ENCODE measurements around the gene PRDM5.

Gene PRDM5

DNA sequence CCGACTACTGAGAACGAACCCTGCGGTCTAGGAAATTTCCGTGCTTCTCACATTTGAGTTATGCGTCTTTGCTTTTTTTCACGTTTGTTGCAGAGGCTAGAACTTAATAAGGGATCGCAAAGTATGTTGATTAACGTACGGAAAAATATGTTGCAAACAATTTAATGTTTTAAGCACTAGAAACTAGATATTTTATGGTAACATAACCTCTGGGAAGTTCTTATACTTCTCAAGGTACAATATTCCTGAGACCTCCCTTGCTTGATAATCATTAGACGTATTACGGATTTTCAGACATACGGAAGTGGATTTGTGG, 639 bp upstream of the PRDM5 start:
- CTCF ChIA-PET = no interaction called here

GRCh38 chr4:120921456-120922380, 808 bp downstream of the PRDM5 start:
- WGBS (ENCODE audit: insufficient coverage) = 5% methylated on average over 29 of the region's 51 CpGs
- POLR2A ChIA-PET = no interaction called here
- H3K9me3 ChIP-seq (ENCODE audit: control extremely low read depth in 1 of 5, control insufficient read depth in 4 of 5, insufficient read depth in 2 of 5, low read depth in 1 of 5, low read length in 4 of 5) = peaks cover 0 to 3% (median 0%) of the 10 kb centered on the region in 5 experiments
- CTCF ChIA-PET = no interaction called here
- H3K27me3 ChIP-seq (replicated peaks in 2 of 5; ENCODE audit: control insufficient read depth in 4 of 5, insufficient read depth in 5 of 5, low read length in 4 of 5) = peaks cover 0 to 44% (median 6%) of the 10 kb centered on the region in 5 experiments
- H3K4me3 ChIP-seq (ENCODE audit: control insufficient read depth in 1 of 7, extremely low read depth in 1 of 7, insufficient read depth in 4 of 7, low read depth in 2 of 7, low read length in 6 of 7) = peak overlapping the region; percentile 34 to 88 (median 69)
- H3K4me1 ChIP-seq (ENCODE audit: control extremely low read depth in 1 of 4, control insufficient read depth in 4 of 4, insufficient read depth in 4 of 4, low read length in 3 of 4) = peaks cover 2 to 21% (median 15%) of the 10 kb centered on the region in 4 experiments
- peak in 2 of 3 donors; percentile 27 to 43 for DNase-seq
- no peaks in the 10 kb centered on the region for H3K36me3 ChIP-seq (ENCODE audit: control insufficient read depth in 4 of 4, insufficient read depth in 4 of 4, low read length in 3 of 4)
- H3K27ac ChIP-seq (ENCODE audit: insufficient read depth in 1 of 2, low read depth in 1 of 2, low read length in 2 of 2, poor library complexity in 1 of 2, severe bottlenecking in 2 of 2) = no peak overlapping the region

More for the DNA sequence above, 639 bp upstream of the PRDM5 start:
- Histone ChIP-seq H3K27ac (ENCODE audit: insufficient read depth in 1 of 2, low read depth in 1 of 2, low read length in 2 of 2, poor library complexity in 1 of 2, severe bottlenecking in 2 of 2) (no peak overlapping the region), H3K36me3 (ENCODE audit: control insufficient read depth in 4 of 4, insufficient read depth in 4 of 4, low read length in 3 of 4) (no peaks in the 10 kb centered on the region), H3K4me1 (ENCODE audit: control extremely low read depth in 1 of 4, control insufficient read depth in 4 of 4, insufficient read depth in 4 of 4, low read length in 3 of 4) (peaks cover 2 to 21% (median 15%) of the 10 kb centered on the region in 4 experiments), H3K27me3 (replicated peaks in 2 of 5; ENCODE audit: control insufficient read depth in 4 of 5, insufficient read depth in 5 of 5, low read length in 4 of 5) (peaks cover 0 to 44% (median 6%) of the 10 kb centered on the region in 5 experiments), H3K4me3 (ENCODE audit: control insufficient read depth in 1 of 7, extremely low read depth in 1 of 7, insufficient read depth in 4 of 7, low read depth in 2 of 7, low read length in 6 of 7) (peak overlapping the region in 6 of 7 experiments; percentile 56 to 88 (median 74)), H3K9me3 (ENCODE audit: control extremely low read depth in 1 of 5, control insufficient read depth in 4 of 5, insufficient read depth in 2 of 5, low read depth in 1 of 5, low read length in 4 of 5) (peaks cover 0 to 3% (median 0%) of the 10 kb centered on the region in 5 experiments)
- POLR2A ChIA-PET = interaction anchor here (0.5 kb wide), 1 partner anchor 1810 kb away, joined by 5 read pairs; no protein-coding TSS in a partner anchor
- DNase-seq = no peak
- WGBS (ENCODE audit: insufficient coverage) = 23% methylated on average over 6 of the region's 12 CpGs

- Histone ChIP-seq H3K27ac (ENCODE audit: insufficient read depth in 1 of 2, low read depth in 1 of 2, low read length in 2 of 2, poor library complexity in 1 of 2, severe bottlenecking in 2 of 2) (no peak overlapping the region), H3K36me3 (ENCODE audit: control insufficient read depth in 4 of 4, insufficient read depth in 4 of 4, low read length in 3 of 4) (no peaks in the 10 kb centered on the region), H3K9me3 (ENCODE audit: control extremely low read depth in 1 of 5, control insufficient read depth in 4 of 5, insufficient read depth in 2 of 5, low read depth in 1 of 5, low read length in 4 of 5) (no peaks in the 10 kb centered on the region), H3K4me3 (ENCODE audit: control insufficient read depth in 1 of 7, extremely low read depth in 1 of 7, insufficient read depth in 4 of 7, low read depth in 2 of 7, low read length in 6 of 7) (no peak overlapping the region), H3K4me1 (ENCODE audit: control extremely low read depth in 1 of 4, control insufficient read depth in 4 of 4, insufficient read depth in 4 of 4, low read length in 3 of 4) (peaks cover 2 to 21% (median 15%) of the 10 kb centered on the region in 4 experiments), H3K27me3 (replicated peaks in 2 of 5; ENCODE audit: control insufficient read depth in 4 of 5, insufficient read depth in 5 of 5, low read length in 4 of 5) (peaks cover 0 to 44% (median 6%) of the 10 kb centered on the region in 5 experiments)
- no CpG with 5 or more reads among the region's 2 CpGs for WGBS (ENCODE audit: insufficient coverage)
- ChIA-PET CTCF (interaction anchor here (1.3 kb wide), 1 partner anchor 204 kb away, joined by 3 read pairs; no protein-coding TSS in a partner anchor), POLR2A (no interaction called here)
- no peak for DNase-seq
Measured at GRCh38 chr4:120920666-120921065, 1.9 kb downstream of the PRDM5 start.

DNA sequence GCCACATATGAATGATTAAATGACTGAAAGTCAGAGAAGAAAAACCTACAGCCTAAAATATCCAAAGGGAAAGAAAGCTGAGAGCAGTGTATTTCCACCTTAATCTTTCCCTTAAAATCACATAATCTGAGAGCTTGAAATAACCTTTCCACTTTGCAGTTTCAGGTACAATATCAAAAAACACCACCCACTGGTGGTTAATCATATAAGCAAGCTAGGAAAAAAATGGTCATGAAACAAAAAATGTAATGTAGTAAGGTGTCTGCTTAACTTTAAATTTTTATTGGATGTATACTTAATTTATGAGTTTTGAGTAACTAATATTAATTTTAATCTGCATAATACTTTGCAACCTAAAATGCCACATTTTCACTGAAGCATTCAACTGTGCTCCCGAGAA, 3.2 kb downstream of the PRDM5 start:
- ChIA-PET POLR2A (no interaction called here), CTCF (interaction anchor here (1.0 to 1.3 kb wide), 4 partner anchors 121 to 202 kb away, joined by 3 to 8 read pairs (median 3); no protein-coding TSS in a partner anchor)
- no peaks in the 10 kb centered on the region for H3K9me3 ChIP-seq (ENCODE audit: control extremely low read depth in 1 of 5, control insufficient read depth in 4 of 5, insufficient read depth in 2 of 5, low read depth in 1 of 5, low read length in 4 of 5)
- peaks cover 0 to 41% (median 6%) of the 10 kb centered on the region in 5 experiments for H3K27me3 ChIP-seq (replicated peaks in 2 of 5; ENCODE audit: control insufficient read depth in 4 of 5, insufficient read depth in 5 of 5, low read length in 4 of 5)
- no peak overlapping the region for H3K27ac ChIP-seq (ENCODE audit: insufficient read depth in 1 of 2, low read depth in 1 of 2, low read length in 2 of 2, poor library complexity in 1 of 2, severe bottlenecking in 2 of 2)
- H3K36me3 ChIP-seq (ENCODE audit: control insufficient read depth in 4 of 4, insufficient read depth in 4 of 4, low read length in 3 of 4) = no peaks in the 10 kb centered on the region
- peak in 1 of 3 donors; percentile 17 for DNase-seq
- peaks cover 2 to 21% (median 15%) of the 10 kb centered on the region in 4 experiments for H3K4me1 ChIP-seq (ENCODE audit: control extremely low read depth in 1 of 4, control insufficient read depth in 4 of 4, insufficient read depth in 4 of 4, low read length in 3 of 4)
- H3K4me3 ChIP-seq (ENCODE audit: control insufficient read depth in 1 of 7, extremely low read depth in 1 of 7, insufficient read depth in 4 of 7, low read depth in 2 of 7, low read length in 6 of 7) = no peak overlapping the region
- no CpG with 5 or more reads among the region's 1 CpG for WGBS (ENCODE audit: insufficient coverage)

GRCh38 chr4:120918788-120919187, 3.7 kb downstream of the PRDM5 start:
- peaks cover 0 to 35% (median 6%) of the 10 kb centered on the region in 5 experiments for H3K27me3 ChIP-seq (replicated peaks in 2 of 5; ENCODE audit: control insufficient read depth in 4 of 5, insufficient read depth in 5 of 5, low read length in 4 of 5)
- no peak overlapping the region for H3K27ac ChIP-seq (ENCODE audit: insufficient read depth in 1 of 2, low read depth in 1 of 2, low read length in 2 of 2, poor library complexity in 1 of 2, severe bottlenecking in 2 of 2)
- POLR2A ChIA-PET = no interaction called here
- H3K9me3 ChIP-seq (ENCODE audit: control extremely low read depth in 1 of 5, control insufficient read depth in 4 of 5, insufficient read depth in 2 of 5, low read depth in 1 of 5, low read length in 4 of 5) = no peaks in the 10 kb centered on the region
- CTCF ChIA-PET = interaction anchor here (1.0 to 1.3 kb wide), 2 partner anchors 187 to 201 kb away, joined by 3 to 8 read pairs; no protein-coding TSS in a partner anchor
- H3K36me3 ChIP-seq (ENCODE audit: control insufficient read depth in 4 of 4, insufficient read depth in 4 of 4, low read length in 3 of 4) = no peaks in the 10 kb centered on the region
- WGBS (ENCODE audit: insufficient coverage) = 65% methylated on average over 2 of the region's 2 CpGs
- H3K4me1 ChIP-seq (ENCODE audit: control extremely low read depth in 1 of 4, control insufficient read depth in 4 of 4, insufficient read depth in 4 of 4, low read length in 3 of 4) = peaks cover 2 to 21% (median 15%) of the 10 kb centered on the region in 4 experiments
- no peak overlapping the region for H3K4me3 ChIP-seq (ENCODE audit: control insufficient read depth in 1 of 7, extremely low read depth in 1 of 7, insufficient read depth in 4 of 7, low read depth in 2 of 7, low read length in 6 of 7)
- DNase-seq = no peak

DNA sequence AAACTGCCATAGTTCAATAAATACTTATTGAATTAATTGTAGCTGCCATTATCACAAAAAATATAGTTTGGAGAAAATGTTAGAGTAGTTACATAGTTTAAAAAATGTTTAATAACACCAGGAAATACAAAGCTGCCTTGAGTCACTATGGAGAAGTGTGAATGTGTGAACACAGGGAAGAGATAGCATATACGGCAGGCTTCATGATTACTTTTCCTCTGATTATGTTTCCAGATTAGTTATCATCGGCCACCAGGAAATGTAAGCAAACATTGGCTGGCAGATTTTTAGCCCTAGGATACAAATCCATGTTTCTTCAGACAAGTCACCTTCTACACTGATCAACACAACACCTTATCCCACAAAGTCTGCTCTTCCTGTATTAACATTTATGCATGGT, 4.4 kb downstream of the PRDM5 start:
- H3K27ac ChIP-seq (ENCODE audit: insufficient read depth in 1 of 2, low read depth in 1 of 2, low read length in 2 of 2, poor library complexity in 1 of 2, severe bottlenecking in 2 of 2) = no peak overlapping the region
- peaks cover 0 to 5% (median 0%) of the 10 kb centered on the region in 4 experiments for H3K36me3 ChIP-seq (ENCODE audit: control insufficient read depth in 4 of 4, insufficient read depth in 4 of 4, low read length in 3 of 4)
- peaks cover under 1 to 17% (median 15%) of the 10 kb centered on the region in 4 experiments for H3K4me1 ChIP-seq (ENCODE audit: control extremely low read depth in 1 of 4, control insufficient read depth in 4 of 4, insufficient read depth in 4 of 4, low read length in 3 of 4)
- no peaks in the 10 kb centered on the region for H3K9me3 ChIP-seq (ENCODE audit: control extremely low read depth in 1 of 5, control insufficient read depth in 4 of 5, insufficient read depth in 2 of 5, low read depth in 1 of 5, low read length in 4 of 5)
- peaks cover 0 to 28% (median 3%) of the 10 kb centered on the region in 5 experiments for H3K27me3 ChIP-seq (replicated peaks in 2 of 5; ENCODE audit: control insufficient read depth in 4 of 5, insufficient read depth in 5 of 5, low read length in 4 of 5)
- 82% methylated on average over 2 of the region's 2 CpGs for WGBS (ENCODE audit: insufficient coverage)
- ChIA-PET POLR2A (no interaction called here), CTCF (no interaction called here)
- no peak for DNase-seq
- no peak overlapping the region for H3K4me3 ChIP-seq (ENCODE audit: control insufficient read depth in 1 of 7, extremely low read depth in 1 of 7, insufficient read depth in 4 of 7, low read depth in 2 of 7, low read length in 6 of 7)

GRCh38 chr4:120916937-120917336, 5.6 kb downstream of the PRDM5 start:
- ChIA-PET POLR2A (no interaction called here), CTCF (no interaction called here)
- H3K27ac ChIP-seq (ENCODE audit: insufficient read depth in 1 of 2, low read depth in 1 of 2, low read length in 2 of 2, poor library complexity in 1 of 2, severe bottlenecking in 2 of 2) = no peak overlapping the region
- H3K27me3 ChIP-seq (replicated peaks in 2 of 5; ENCODE audit: control insufficient read depth in 4 of 5, insufficient read depth in 5 of 5, low read length in 4 of 5) = peaks cover 0 to 16% (median 0%) of the 10 kb centered on the region in 5 experiments
- H3K36me3 ChIP-seq (ENCODE audit: control insufficient read depth in 4 of 4, insufficient read depth in 4 of 4, low read length in 3 of 4) = peaks cover 0 to 5% (median 0%) of the 10 kb centered on the region in 4 experiments
- H3K4me3 ChIP-seq (ENCODE audit: control insufficient read depth in 1 of 7, extremely low read depth in 1 of 7, insufficient read depth in 4 of 7, low read depth in 2 of 7, low read length in 6 of 7) = no peak overlapping the region
- H3K4me1 ChIP-seq (ENCODE audit: control extremely low read depth in 1 of 4, control insufficient read depth in 4 of 4, insufficient read depth in 4 of 4, low read length in 3 of 4) = peaks cover 0 to 12% (median 6%) of the 10 kb centered on the region in 4 experiments
- WGBS (ENCODE audit: insufficient coverage) = 100% methylated on average over 2 of the region's 3 CpGs
- H3K9me3 ChIP-seq (ENCODE audit: control extremely low read depth in 1 of 5, control insufficient read depth in 4 of 5, insufficient read depth in 2 of 5, low read depth in 1 of 5, low read length in 4 of 5) = no peaks in the 10 kb centered on the region
- DNase-seq = no peak

Data from common myeloid progenitor, CD34-positive (primary cell).